ENCODE results near the gene DCC. TPM values are rescaled to one million over a fixed set of nuclear protein-coding genes. Genes with fewer than 3 reads are reported as not detected.

Gene DCC
- total RNA-seq, 1 experiment from 2014 or later = 14.1 TPM

GRCh38 chr18:52489396-52490306 lies 149.7 kb downstream of the DCC start:
- no peak for DNase-seq (ENCODE audit: low read depth)

DNA sequence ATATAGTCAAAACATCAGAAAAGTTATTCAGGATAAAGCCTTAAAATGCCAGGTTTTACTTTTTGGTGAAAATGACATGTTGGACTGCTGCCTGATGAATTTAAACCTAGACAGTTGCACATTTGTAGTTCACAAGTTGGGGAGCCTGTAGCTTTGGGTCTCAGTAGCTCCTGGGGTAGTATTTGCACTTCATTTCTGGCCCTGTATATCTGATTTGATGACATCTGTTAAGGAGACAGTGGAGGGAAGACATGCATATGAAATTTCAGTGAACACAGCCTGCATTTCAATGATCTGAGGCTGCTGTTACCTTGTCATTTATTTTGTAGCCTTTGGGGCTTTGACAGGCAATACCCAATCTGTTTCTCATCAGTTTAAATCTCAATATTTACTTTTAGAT lies 156.4 kb downstream of the DCC start:
- DNase-seq (ENCODE audit: low read depth) = no peak

DNA sequence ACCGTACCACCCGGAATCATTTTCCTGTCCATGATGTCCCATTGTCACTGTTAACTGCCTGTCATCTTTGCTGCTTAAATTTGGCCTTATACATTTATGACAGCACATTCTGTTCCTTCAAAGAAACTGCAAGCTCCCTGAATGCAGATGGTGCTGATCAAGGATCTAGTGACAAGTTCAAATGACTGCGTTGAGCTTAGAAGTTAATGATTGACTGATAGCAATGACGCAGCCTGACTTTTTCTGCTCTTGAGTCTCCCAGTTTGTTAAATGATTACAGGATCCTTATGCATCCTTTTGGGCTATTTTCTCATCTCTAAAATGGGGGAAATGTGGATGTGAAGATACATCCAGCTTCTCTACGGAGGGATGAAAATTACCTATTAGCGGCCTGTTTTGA lies 159.0 kb downstream of the DCC start:
- no peak for DNase-seq (ENCODE audit: low read depth)

- DNase-seq (ENCODE audit: low read depth) = peak; percentile 75
Measured at GRCh38 chr18:52499644-52500043, 159.6 kb downstream of the DCC start.

GRCh38 chr18:52504589-52504988 lies 164.6 kb downstream of the DCC start:
- no peak for DNase-seq (ENCODE audit: low read depth)

DNA sequence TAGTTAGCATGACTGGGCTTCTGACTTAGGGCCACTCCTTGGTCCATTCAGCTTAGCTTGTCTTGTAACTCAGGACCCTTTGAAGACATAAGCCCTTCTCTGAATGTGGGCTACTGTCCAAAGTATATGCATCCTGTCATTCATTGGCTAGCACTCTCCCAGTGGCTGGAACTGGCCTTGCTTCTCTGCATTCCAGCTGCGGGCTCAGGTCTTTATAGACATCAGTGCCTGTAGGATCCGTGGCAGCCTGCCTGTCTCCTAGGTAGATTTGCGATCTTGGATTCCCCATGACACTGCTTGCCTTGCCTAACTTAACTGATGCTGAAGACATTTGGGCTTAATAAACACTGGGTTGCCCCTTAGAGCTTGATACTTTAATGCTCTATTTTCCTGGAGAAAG lies 170.1 kb downstream of the DCC start:
- DNase-seq (ENCODE audit: low read depth) = peak; percentile 14

GRCh38 chr18:52518086-52518485 lies 178.1 kb downstream of the DCC start:
- DNase-seq (ENCODE audit: low read depth) = no peak

DNA sequence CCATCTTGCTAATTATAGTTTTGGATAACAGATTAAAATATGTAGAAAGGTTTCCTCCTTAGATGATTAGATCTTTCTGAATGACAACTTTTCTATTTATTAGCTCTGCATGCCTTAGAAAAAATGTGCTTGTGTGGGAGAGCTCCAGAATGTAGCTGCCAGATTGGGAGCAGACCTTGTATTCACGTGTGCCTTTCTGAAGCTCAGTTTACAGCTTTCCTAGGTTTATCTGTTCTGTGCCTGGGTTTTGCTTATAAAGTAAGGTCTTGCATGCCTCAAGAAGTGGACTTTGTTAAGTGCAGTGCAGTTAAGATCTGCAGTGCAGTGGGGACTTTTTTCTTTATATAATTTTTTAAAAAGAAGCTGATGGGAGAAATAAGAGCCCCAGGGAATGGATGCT lies 179.0 kb downstream of the DCC start:
- DNase-seq (ENCODE audit: low read depth) = no peak

DNA sequence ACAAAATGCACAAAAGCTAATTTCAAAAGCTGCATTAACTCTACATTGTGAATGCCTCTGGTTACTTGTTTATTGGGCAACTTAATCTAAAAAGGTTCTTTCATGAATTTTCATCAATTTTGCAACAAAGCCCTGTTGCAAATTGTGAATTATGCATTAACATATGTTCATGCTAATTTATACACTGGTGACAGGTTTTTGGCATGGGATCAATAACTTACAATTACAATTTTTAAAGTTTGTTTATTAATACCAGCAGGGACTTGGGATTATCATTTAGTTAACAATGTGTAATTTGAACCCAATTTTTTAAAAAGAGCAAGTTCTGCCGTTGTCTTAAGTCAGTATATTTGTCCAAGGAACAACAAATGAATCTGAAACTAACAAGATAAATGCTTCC lies 183.6 kb downstream of the DCC start:
- DNase-seq (ENCODE audit: low read depth) = no peak

GRCh38 chr18:52531836-52532235 lies 191.8 kb downstream of the DCC start:
- DNase-seq (ENCODE audit: low read depth) = no peak

GRCh38 chr18:52536039-52536438 lies 196.0 kb downstream of the DCC start:
- peak; percentile 34 for DNase-seq (ENCODE audit: low read depth)

GRCh38 chr18:52537261-52537660 lies 197.3 kb downstream of the DCC start:
- no peak for DNase-seq (ENCODE audit: low read depth)

DNA sequence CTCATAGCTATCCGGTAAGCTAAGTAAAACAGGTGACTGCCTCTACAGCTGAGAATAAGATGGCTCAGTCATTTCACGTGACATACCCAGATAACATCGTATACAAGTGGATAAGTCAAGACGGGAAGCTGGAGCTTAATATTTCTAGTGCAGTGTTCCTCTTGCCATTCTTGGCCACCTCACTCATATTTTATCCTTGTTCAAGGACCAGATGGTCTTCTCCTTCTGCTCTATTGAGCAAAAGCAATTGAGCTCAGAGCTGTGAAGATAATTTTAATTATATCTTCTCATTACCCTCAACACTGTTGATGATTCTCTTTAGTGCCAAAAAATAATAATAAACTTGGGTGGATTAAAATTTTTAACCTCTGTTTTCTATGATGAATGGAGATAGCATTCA lies 201.1 kb downstream of the DCC start:
- no peak for DNase-seq (ENCODE audit: low read depth)

- DNase-seq (ENCODE audit: low read depth) = no peak
Measured at GRCh38 chr18:52544086-52544485, 204.1 kb downstream of the DCC start.

- no peak for DNase-seq (ENCODE audit: low read depth)
Measured at GRCh38 chr18:52546686-52547346, 206.8 kb downstream of the DCC start.

DNA sequence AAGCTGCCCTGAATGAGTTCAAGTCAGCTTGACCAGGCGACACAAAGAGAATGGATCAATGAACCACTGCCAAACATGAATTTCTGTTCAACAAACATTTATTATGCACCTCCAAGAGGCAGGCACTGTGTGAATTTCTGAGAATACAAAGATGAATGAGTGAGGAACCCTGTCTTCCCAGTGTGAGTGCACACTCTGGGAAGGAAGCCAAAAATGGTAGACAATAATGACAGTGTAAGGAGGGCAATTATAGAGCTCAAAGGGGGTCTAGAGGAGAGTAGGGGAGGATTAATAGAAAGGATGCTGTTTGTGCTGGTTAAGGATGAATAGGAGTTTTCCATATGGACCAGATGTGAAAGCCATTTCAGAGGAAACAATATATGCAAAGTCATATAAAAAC lies 213.4 kb downstream of the DCC start:
- DNase-seq (ENCODE audit: low read depth) = no peak

DNA sequence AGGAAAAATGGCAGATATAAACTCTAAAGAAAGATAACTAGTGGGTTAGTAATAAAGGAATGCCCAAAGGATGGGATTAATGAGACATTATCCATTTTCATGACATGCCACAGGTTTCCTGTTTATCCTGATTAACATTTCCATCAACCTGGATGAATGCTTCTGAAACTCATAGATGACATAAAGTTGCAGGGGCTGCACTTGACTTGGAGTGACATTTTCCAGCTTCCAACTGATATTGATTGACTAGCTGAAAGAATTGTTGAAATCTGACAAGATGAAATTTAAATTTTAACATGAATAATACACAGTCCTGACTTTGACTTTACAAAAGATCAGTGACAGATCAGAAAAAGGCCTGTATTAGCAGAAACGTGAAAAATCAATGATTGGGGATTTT lies 214.2 kb downstream of the DCC start:
- no peak for DNase-seq (ENCODE audit: low read depth)

DNA sequence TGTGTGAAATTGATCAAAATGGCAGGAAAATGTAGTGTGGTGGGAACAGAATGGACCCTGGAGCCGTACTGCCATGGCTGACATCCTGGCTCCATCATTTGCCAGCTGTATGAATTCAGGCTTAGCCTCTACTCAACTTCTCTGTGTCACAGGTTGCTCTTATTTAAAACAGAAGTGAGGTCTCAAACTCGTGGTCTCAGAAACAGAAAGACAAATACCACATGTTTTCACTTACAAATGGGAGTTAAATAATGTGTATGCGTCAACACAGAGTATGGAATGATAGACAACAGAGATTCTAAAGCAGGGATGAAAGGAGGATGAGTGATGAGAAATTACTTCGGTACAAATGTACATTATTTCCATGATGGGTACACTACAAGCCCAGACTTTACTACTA lies 227.4 kb downstream of the DCC start:
- DNase-seq (ENCODE audit: low read depth) = no peak

DNA sequence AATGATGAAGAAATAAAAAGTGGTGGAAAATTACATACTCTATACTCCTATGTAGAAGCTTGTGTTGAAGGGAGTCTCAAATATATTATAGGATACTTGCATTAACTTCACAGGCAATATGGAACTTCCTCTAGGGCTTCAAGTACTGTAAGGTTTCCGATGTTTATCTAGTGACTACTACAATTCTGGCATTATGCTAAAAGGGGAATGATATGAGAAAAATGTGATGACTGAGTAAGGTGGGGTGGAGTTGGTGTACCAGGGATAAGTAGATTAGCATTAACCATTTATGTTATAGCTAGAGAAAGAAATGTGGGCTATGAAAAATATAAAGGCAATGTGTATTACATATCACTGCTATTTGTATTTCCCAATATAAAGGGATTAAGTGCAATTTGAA lies 229.5 kb downstream of the DCC start:
- DNase-seq (ENCODE audit: low read depth) = peak; percentile 88

- DNase-seq (ENCODE audit: low read depth) = peak; percentile 16
Measured at GRCh38 chr18:52570975-52571374, 231.0 kb downstream of the DCC start.

GRCh38 chr18:52572036-52573000 lies 232.3 kb downstream of the DCC start:
- no peak for DNase-seq (ENCODE audit: low read depth)

GRCh38 chr18:52577795-52578194 lies 237.8 kb downstream of the DCC start:
- no peak for DNase-seq (ENCODE audit: low read depth)

All from HT1080 (cell line).